Epithelial cell of esophagus (primary cell): ENCODE data around the gene KIF7.

Experiments
- DNase-seq: peaks from one replicate; pipeline ENCODE4 v3.0.0; 2010; ENCODE audit warnings: low read depth
- H3K4me3 ChIP-seq: 2 replicates; pipeline ENCODE4 v1.5.1; 2011; ENCODE audit warnings: mild to moderate bottlenecking, low read length, control low read depth
- CTCF ChIP-seq: IDR thresholded peaks from 2 replicates; pipeline ENCODE4 v1.5.1; 2011; ENCODE audit warnings: low read depth, mild to moderate bottlenecking, low read length, control low read depth, inconsistent platforms; ENCODE audit not compliant: insufficient read depth; ENCODE audit errors: missing control alignments

KIF7 gene

GRCh38 chr15:89665449-89666181, 10.3 kb upstream of the KIF7 start:
- peak; percentile 41 for DNase-seq
- no peak for TF ChIP-seq CTCF

GRCh38 chr15:89664441-89665350, 9.4 kb upstream of the KIF7 start:
- no peak for DNase-seq
- no peak for TF ChIP-seq CTCF
- H3K4me3 ChIP-seq = no peak overlapping the region

More at GRCh38 chr15:89665449-89666181, 10.3 kb upstream of the KIF7 start:
- H3K4me3 ChIP-seq = peak overlapping the region; percentile 34

GRCh38 chr15:89662893-89663626, 7.8 kb upstream of the KIF7 start:
- peak; percentile 81 for DNase-seq
- TF ChIP-seq CTCF = no peak
- no peak overlapping the region for H3K4me3 ChIP-seq

- DNase-seq = no peak
- H3K4me3 ChIP-seq = no peak overlapping the region
- no peak for TF ChIP-seq CTCF
These were observed 5.3 kb upstream of the KIF7 start for GRCh38 chr15:89660556-89660955.

GRCh38 chr15:89659295-89659694, 4.0 kb upstream of the KIF7 start:
- no peak for TF ChIP-seq CTCF
- no peak for DNase-seq
- no peak overlapping the region for H3K4me3 ChIP-seq

- no peak for TF ChIP-seq CTCF
- no peak overlapping the region for H3K4me3 ChIP-seq
- no peak for DNase-seq
These were observed 2.5 kb upstream of the KIF7 start for GRCh38 chr15:89657686-89658200.
